T47D (cell line): ENCODE measurements around the gene TTC21A.
"Not testable (repeated sequence)": the region's sequence is repeated elsewhere in the genome, so short reads cannot be mapped to it uniquely, and the experiment has no call there.

ENCODE experiments used
- DNase-seq, 2 experiments: peaks; one replicate each; pipeline versions ENCODE4 v3.0.0 to v3.0.0-alpha.2; 2011 to 2012; ENCODE audit warnings: low read depth in 1 of 2, low spot score in 1 of 2
- JUND ChIP-seq: IDR thresholded peaks from 2 replicates; pipeline ENCODE4 v1.6.1; 2012; ENCODE audit warnings: low read depth
- in situ Hi-C: cut with HindIII; loops from 2 replicates; pipeline ENCODE4 v1.10.0; 2016; ENCODE audit warnings: low sequenced_read_pairs, low pct_unique_long_range_greater_than_20kb

The TTC21A gene

DNA sequence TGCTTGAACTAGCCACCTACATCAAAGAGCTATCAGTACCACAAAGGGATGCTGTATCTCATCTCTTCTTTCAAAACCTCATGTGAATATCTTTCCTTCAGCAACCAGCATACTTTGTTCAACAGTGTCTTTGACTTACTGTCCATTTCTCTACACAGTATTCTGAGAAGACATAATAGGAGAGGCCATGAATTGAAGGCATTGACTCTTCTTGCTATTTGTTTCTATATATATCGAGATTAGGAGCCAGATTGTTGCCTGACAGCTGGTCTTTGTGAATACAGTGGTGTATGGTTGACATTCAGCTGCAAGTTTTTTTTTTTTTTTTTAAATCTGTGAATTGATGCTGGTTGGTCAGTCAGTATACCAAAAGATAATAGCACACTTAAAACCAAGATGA lies 58.0 kb downstream of the TTC21A start:
- no peak for TF ChIP-seq JUND
- in situ Hi-C loops, result no loop called here

DNA sequence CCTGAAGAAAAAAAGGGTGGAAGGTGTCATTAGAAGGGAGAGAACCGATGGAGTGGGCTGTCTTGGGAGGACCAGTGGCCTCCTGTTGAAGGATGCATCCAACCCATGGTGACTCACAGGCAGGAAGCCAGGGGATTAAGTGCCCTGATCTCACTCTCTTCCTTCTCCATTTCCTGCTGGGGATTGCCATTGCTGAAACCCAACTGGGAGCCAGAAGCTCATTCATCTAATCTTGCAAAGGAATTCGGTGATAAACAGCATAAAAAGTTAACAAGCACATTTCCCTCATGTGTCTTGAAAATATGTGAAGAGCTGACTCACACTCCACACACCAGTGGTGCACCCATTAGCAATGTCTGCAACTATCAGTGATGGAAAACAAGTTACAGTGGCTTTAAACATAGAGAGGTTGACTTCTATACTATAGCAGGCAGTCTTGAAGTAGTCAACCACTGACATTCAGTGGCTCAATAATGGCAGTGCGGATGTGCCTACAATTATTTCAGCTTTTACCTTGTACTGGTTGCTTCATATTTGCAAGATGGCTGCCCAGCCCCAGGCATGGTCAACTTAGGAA lies 58.7 kb downstream of the TTC21A start:
- no peak for DNase-seq
- in situ Hi-C loops, result no loop called here
- no peak for TF ChIP-seq JUND

More for the DNA sequence above, 58.0 kb downstream of the TTC21A start:
- no peak for DNase-seq

DNA sequence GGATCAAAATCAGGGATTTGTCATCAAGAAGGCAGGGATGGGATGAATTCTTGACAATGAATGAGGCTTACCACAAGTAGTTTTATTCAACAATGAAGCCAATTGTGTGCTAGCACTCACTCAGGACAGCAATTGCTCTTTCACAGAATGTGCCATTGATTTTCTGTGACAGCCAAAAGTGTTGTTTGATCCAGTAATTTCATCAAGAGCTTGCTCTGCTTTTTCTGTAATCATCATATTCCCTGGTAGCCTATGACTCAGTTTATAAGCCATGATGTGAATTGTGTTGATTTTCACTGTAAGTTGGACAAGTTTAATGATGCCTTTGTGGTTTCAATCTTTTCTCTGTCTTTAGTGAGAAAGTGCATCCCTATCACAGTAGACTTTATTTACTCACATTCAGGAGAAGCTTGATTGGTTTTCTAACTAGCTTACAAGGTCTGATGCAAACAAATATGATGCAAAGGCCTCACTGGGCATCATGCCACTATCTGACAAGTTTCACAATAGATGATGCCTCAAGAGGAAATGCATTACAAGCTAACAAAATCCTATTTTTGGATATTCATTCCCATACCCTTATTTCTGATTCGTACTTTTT lies 59.6 kb downstream of the TTC21A start:
- in situ Hi-C loops, result no loop called here
- no peak for TF ChIP-seq JUND
- DNase-seq, result no peak

DNA sequence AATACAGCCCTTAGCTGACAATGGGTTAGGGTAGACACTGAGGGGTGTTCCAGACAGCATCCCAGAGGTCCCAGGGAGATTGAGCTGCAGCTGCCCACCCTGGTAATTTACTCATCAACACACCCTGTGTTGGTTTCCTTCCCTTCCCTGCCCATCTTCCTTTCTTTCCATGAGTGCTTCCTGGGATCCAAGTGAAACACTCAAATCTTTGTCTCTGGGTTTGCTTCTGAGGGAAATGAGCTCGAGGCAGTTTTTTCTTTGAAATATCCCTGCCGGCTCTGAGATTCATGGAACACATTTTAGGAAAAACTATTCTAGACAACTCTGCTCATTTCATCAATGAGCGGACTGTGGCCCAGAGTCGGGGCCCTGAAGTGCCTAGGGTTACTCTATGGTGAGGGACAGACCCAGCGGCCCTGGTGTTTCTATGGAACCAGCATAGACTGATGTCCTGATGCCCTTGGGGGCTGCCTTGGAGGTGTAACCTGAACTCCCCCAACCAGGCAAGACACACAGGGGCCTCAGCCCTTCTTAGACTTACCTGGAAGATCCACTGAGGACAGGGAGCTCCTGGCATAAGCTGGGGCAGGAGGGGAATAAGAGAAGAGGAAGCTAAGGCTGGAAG lies 60.8 kb downstream of the TTC21A start:
- in situ Hi-C loops, result no loop called here
- DNase-seq, result no peak
- TF ChIP-seq JUND, result no peak

DNA sequence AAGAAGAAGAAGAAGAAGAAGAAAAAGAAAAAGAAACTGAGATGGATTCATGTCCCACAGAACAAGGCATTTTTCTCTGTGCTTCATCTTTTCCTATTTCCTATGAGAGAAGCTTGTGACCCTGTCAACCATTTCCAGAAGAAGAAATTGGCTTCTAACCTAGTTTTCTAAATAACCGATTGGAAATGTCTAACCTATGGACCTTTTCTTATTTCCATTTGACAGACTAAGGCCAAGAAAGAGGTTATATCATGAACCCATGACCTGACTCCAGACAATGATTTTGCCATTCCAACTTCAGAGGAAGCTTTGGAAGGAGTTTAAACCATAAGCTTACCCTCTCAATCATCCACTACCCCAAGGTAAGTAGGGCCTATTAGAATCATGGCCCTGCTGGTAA lies 62.2 kb downstream of the TTC21A start:
- in situ Hi-C loops, result no loop called here
- no peak for DNase-seq
- no peak for TF ChIP-seq JUND

DNA sequence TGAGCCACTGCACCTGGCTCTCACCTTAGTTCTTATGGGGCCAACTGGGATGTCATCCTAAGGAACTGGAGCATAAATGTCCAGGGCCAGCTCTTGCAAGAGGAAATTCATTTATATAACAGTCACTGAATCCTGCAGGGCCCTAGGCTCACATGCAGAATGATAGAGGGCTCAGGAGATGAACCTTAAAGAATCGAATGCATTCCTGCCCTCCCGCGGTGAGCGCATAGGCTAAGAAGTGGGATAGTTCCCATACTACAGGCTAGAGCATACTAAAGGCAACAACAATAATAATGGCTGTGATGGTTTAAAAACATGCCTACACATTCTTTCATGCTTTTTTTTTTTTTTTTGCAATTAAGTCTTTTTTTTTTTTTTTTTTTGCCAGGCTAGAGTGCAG lies 63.0 kb downstream of the TTC21A start:
- no peak for TF ChIP-seq JUND
- DNase-seq, result no peak
- in situ Hi-C loops, result no loop called here

DNA sequence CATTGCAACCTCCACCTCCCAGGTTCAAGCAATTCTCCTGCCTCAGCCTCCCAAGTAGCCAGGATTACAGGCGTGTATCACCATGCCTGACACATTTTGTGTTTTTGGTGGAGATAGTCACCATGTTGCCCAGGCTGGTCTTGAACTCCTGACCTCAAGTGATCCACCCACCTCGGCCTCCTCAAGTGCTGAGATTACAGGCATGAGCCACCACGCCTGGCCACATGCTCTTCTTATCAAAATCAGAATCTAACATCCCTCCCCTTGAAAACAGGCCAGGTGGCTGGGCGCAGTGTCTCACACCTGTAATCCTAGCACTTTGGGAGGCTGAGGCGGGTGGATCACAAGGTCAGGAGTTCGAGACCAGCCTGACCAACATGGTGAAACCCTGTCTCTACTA lies 63.4 kb downstream of the TTC21A start:
- DNase-seq, in situ Hi-C loops: not testable (repeated sequence)

DNA sequence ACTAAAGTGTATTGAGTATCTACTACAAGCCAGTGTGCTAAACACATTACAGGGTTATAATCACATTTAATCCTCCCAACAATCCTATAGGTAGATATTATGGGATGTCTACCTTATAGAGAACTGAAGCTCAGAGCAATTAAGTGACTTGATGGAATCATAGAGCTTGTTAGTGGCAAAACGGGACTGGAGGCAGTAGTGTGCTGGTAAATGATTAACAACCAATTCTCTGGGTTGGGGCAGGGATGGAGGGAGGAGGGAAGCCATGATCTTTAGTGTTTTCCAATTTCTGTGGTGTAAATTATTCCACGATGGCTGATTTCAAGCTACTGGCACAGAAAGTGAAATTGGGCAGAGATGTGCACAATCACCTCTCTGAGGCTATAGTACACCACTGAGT lies 64.4 kb downstream of the TTC21A start:
- in situ Hi-C loops, result no loop called here
- DNase-seq, result no peak

DNA sequence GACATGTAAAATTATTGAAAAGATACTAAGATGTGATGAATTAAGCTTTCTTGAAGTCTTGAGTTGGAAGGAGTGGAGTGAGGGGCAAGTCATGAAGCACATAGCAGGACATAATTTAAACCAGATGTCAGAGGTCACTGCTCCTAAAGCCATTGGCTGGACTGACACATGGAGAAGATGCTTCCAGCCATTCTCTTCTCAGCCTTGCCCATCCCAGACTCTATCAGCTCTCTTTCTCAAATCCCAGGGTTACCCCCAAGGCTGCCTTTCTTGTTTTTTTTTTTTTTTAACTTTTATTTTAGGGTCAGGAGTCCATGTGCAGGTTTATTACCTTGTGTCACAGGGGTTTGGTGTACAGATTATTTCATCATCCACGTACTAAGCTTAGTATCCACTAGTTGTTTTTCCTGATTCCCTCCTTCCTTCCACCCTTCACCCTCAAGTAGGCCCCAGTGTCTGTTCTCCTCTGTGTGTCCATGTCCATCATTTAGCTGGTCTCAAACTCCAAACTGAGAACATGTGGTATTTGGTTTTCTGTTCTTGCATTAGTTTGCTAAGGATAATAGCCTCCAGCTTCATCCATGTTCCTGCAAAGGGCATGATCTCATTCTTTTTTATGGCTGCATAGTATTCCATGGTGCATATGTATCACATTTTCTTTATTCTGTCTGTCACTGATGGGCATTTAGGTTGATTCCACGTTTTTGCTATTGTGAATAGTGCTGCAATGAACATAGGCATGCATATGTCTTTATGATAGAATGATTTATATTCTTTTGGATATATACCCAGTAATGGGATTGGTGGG lies 66.0 kb downstream of the TTC21A start:
- TF ChIP-seq JUND, result no peak
- in situ Hi-C loops, result no loop called here
- no peak for DNase-seq

More for the DNA sequence above, 64.4 kb downstream of the TTC21A start:
- no peak for TF ChIP-seq JUND

DNA sequence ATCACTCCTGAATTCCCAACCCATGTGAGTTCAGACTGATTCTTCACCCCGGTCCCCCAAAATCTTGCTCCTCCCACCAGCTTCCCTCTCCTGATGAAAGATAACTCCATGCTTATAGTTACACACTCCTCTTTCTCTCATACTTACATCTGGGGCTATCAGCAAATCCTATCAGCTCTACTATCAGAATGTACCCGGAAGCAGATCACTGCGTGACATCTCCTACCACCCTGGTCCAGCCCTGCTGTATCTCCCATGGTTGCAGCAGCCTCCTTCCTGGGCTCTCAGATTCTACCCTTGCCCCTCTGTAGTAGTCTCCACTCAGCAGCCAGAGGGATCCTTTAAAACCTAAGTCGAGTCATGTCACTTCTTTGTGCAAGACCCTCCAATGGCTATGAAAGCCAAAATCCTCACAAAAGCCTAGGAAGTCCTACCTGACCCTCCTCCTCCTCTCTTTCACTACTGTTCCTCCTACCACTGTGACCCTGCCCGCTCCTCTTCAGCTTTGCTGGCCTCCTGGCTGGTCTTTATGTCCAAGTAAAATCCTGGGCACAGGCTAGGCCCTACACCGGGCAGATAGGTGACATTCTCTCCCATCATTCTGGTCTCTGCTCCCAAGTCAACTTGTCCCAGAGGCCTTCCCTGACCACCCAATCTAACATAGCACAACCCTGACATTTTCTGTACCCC lies 68.7 kb downstream of the TTC21A start:
- in situ Hi-C loops, result no loop called here
- DNase-seq, result no peak
- TF ChIP-seq JUND, result no peak

DNA sequence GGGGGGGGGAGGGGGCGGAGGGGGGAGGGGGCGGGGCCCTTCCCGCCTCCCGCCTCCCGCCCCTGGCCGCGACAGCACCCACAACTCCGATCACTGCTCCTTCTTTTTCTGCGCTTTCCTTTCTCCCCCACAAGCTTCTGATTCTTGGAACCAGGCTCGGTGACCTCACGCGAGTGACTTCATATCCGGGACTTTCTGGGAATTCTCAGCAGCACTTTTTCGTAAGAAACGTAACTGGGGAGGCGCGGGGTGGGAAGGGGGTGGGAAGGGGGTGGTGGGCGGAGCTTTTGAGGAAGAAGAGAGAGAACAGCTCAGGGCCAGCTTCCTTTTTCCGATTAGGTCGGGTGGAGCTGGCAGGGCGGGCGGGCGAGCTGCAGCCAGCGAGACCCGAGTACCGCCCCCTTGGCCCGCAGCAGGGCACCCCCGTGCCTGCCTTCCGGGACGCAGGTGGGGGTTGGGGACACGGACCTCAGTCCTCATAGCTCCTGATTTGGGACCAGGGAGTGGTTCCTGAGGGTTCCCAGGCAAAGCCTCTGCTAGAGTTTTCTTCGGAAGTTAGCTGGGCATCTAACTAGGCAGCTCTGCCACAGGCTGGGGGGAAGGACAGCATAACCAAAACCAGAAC lies 70.3 kb downstream of the TTC21A start:
- in situ Hi-C loops, result no loop called here
- no peak for TF ChIP-seq JUND
- DNase-seq, result peak; percentile 76 to 89

DNA sequence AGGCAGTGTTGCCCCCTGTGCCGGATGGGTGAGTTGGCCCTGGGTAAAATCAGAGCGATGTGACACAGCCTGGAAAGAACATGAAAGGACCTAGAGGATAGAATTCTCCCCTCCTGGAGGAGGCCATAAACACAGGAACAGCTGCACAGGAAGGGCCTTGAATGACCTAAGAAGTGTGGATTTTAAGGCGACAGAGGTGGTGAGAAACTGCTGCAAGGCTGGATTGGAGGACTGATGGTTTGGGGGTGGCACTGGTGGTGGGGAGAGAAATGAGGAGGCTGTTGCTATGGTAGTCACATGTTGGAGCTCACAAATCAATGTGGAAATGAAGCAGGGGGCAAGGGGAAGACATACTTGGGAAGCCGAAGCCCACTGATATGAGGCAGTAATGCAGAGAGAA lies 71.1 kb downstream of the TTC21A start:
- no peak for DNase-seq

More for the DNA sequence above, 71.1 kb downstream of the TTC21A start:
- in situ Hi-C loops, result no loop called here
- no peak for TF ChIP-seq JUND
